Measurements from ENCODE around the gene AFF2. TPM values are rescaled to one million over a fixed set of nuclear protein-coding genes. Genes with fewer than 3 reads are reported as not detected.

AFF2 gene
- total and polyA plus RNA-seq, 5 experiments from 2014 or later, result 0.13 to 2.0 (median 0.24) TPM

- POLR2A ChIA-PET, result no interaction called here
- no peak for ATAC-seq
- Mint-ChIP-seq H3K27me3 (no peaks in the 10 kb centered on the region), H3K4me1 (peaks cover 0 to 3% (median 0%) of the 10 kb centered on the region in 4 donors), H3K27ac (no peak overlapping the region), H3K4me3 (no peak overlapping the region), H3K36me3 (peaks cover 2 to 18% (median 3%) of the 10 kb centered on the region in 3 donors), H3K9me3 (peaks cover 3 to 36% (median 14%) of the 10 kb centered on the region in 9 donors)
- DNase-seq, result no peak
These were observed 172.1 kb downstream of the AFF2 start for GRCh38 chrX:148672517-148672916.

GRCh38 chrX:148681605-148682004, 181.2 kb downstream of the AFF2 start:
- POLR2A ChIA-PET, result no interaction called here
- Mint-ChIP-seq H3K4me1 (peaks cover 0 to 3% (median 0%) of the 10 kb centered on the region in 4 donors), H3K9me3 (no peaks in the 10 kb centered on the region), H3K27me3 (no peaks in the 10 kb centered on the region), H3K4me3 (no peak overlapping the region), H3K36me3 (no peaks in the 10 kb centered on the region), H3K27ac (no peak overlapping the region)
- DNase-seq (no peak), ATAC-seq (no peak)

- Mint-ChIP-seq H3K9me3 (no peaks in the 10 kb centered on the region), H3K4me3 (no peak overlapping the region), H3K27ac (no peak overlapping the region), H3K4me1 (peaks cover 0 to 2% (median 0%) of the 10 kb centered on the region in 4 donors), H3K27me3 (no peaks in the 10 kb centered on the region), H3K36me3 (no peaks in the 10 kb centered on the region)
- POLR2A ChIA-PET, result no interaction called here
- no peak for ATAC-seq
- DNase-seq, result no peak
These were observed 181.8 kb downstream of the AFF2 start for GRCh38 chrX:148682206-148682605.

GRCh38 chrX:148691456-148691855, 191.0 kb downstream of the AFF2 start:
- DNase-seq (no peak), ATAC-seq (no peak)
- POLR2A ChIA-PET, result no interaction called here
- H3K9me3 Mint-ChIP-seq, result peaks cover 0 to 4% (median 0%) of the 10 kb centered on the region in 9 donors
- H3K4me1 Mint-ChIP-seq, result peaks cover 0 to 1% (median 0%) of the 10 kb centered on the region in 4 donors
- H3K27ac Mint-ChIP-seq, result no peak overlapping the region
- H3K27me3 Mint-ChIP-seq, result no peaks in the 10 kb centered on the region
- H3K36me3 Mint-ChIP-seq, result no peaks in the 10 kb centered on the region
- no peak overlapping the region for H3K4me3 Mint-ChIP-seq

- ATAC-seq (no peak), DNase-seq (no peak)
- no peak overlapping the region for H3K27ac Mint-ChIP-seq
- no peaks in the 10 kb centered on the region for H3K36me3 Mint-ChIP-seq
- H3K9me3 Mint-ChIP-seq, result peaks cover 0 to 4% (median 0%) of the 10 kb centered on the region in 9 donors
- no peak overlapping the region for H3K4me3 Mint-ChIP-seq
- no peaks in the 10 kb centered on the region for H3K4me1 Mint-ChIP-seq
- H3K27me3 Mint-ChIP-seq, result no peaks in the 10 kb centered on the region
- POLR2A ChIA-PET, result no interaction called here
These were observed 194.8 kb downstream of the AFF2 start for GRCh38 chrX:148695255-148695654.

GRCh38 chrX:148698221-148698620, 197.8 kb downstream of the AFF2 start:
- Mint-ChIP-seq H3K27ac (no peak overlapping the region), H3K4me3 (no peak overlapping the region), H3K9me3 (peaks cover 0 to 4% (median 0%) of the 10 kb centered on the region in 9 donors), H3K36me3 (no peaks in the 10 kb centered on the region), H3K27me3 (no peaks in the 10 kb centered on the region), H3K4me1 (no peaks in the 10 kb centered on the region)
- DNase-seq, result no peak
- ATAC-seq, result no peak
- POLR2A ChIA-PET, result no interaction called here

GRCh38 chrX:148700021-148700420, 199.6 kb downstream of the AFF2 start:
- DNase-seq, result no peak
- no peaks in the 10 kb centered on the region for H3K9me3 Mint-ChIP-seq
- no peaks in the 10 kb centered on the region for H3K4me1 Mint-ChIP-seq
- H3K27ac Mint-ChIP-seq, result peak overlapping the region in 1 of 10 donors; percentile 39
- no peak overlapping the region for H3K4me3 Mint-ChIP-seq
- POLR2A ChIA-PET, result no interaction called here
- ATAC-seq, result no peak
- H3K27me3 Mint-ChIP-seq, result no peaks in the 10 kb centered on the region
- no peaks in the 10 kb centered on the region for H3K36me3 Mint-ChIP-seq

GRCh38 chrX:148713981-148714380, 213.6 kb downstream of the AFF2 start:
- POLR2A ChIA-PET, result no interaction called here
- Mint-ChIP-seq H3K36me3 (no peaks in the 10 kb centered on the region), H3K4me1 (no peaks in the 10 kb centered on the region), H3K4me3 (no peak overlapping the region), H3K9me3 (no peaks in the 10 kb centered on the region), H3K27me3 (no peaks in the 10 kb centered on the region), H3K27ac (no peak overlapping the region)
- ATAC-seq, result no peak
- DNase-seq, result no peak

GRCh38 chrX:148715361-148715760, 214.9 kb downstream of the AFF2 start:
- H3K36me3 Mint-ChIP-seq, result no peaks in the 10 kb centered on the region

GRCh38 chrX:148722966-148723365, 222.5 kb downstream of the AFF2 start:
- Mint-ChIP-seq H3K27ac (no peak overlapping the region), H3K36me3 (no peaks in the 10 kb centered on the region), H3K9me3 (no peaks in the 10 kb centered on the region), H3K27me3 (no peaks in the 10 kb centered on the region), H3K4me1 (no peaks in the 10 kb centered on the region), H3K4me3 (no peak overlapping the region)
- ATAC-seq (no peak), DNase-seq (no peak)
- POLR2A ChIA-PET, result no interaction called here

More at GRCh38 chrX:148715361-148715760, 214.9 kb downstream of the AFF2 start:
- POLR2A ChIA-PET, result no interaction called here
- H3K4me1 Mint-ChIP-seq, result no peaks in the 10 kb centered on the region
- DNase-seq, result no peak
- no peak for ATAC-seq
- H3K27ac Mint-ChIP-seq, result no peak overlapping the region
- H3K9me3 Mint-ChIP-seq, result no peaks in the 10 kb centered on the region
- no peak overlapping the region for H3K4me3 Mint-ChIP-seq
- H3K27me3 Mint-ChIP-seq, result no peaks in the 10 kb centered on the region

- H3K4me3 Mint-ChIP-seq, result no peak overlapping the region
- POLR2A ChIA-PET, result no interaction called here
- no peak overlapping the region for H3K27ac Mint-ChIP-seq
- H3K4me1 Mint-ChIP-seq, result no peaks in the 10 kb centered on the region
- ATAC-seq (no peak), DNase-seq (no peak)
- H3K27me3 Mint-ChIP-seq, result no peaks in the 10 kb centered on the region
- H3K9me3 Mint-ChIP-seq, result no peaks in the 10 kb centered on the region
- no peaks in the 10 kb centered on the region for H3K36me3 Mint-ChIP-seq
These were observed 223.1 kb downstream of the AFF2 start for GRCh38 chrX:148723551-148723950.

GRCh38 chrX:148728901-148729300, 228.5 kb downstream of the AFF2 start:
- H3K4me3 Mint-ChIP-seq, result no peak overlapping the region
- POLR2A ChIA-PET, result no interaction called here
- H3K27me3 Mint-ChIP-seq, result no peaks in the 10 kb centered on the region
- DNase-seq, result no peak
- ATAC-seq, result no peak
- H3K9me3 Mint-ChIP-seq, result peaks cover 0 to 5% (median 0%) of the 10 kb centered on the region in 9 donors
- no peaks in the 10 kb centered on the region for H3K36me3 Mint-ChIP-seq
- no peaks in the 10 kb centered on the region for H3K4me1 Mint-ChIP-seq
- H3K27ac Mint-ChIP-seq, result no peak overlapping the region

- POLR2A ChIA-PET, result no interaction called here
- Mint-ChIP-seq H3K27me3 (no peaks in the 10 kb centered on the region), H3K4me3 (no peak overlapping the region), H3K36me3 (peaks cover 0 to 3% (median 0%) of the 10 kb centered on the region in 3 donors), H3K4me1 (no peaks in the 10 kb centered on the region), H3K27ac (no peak overlapping the region), H3K9me3 (peaks cover 0 to 5% (median 0%) of the 10 kb centered on the region in 9 donors)
- ATAC-seq (no peak), DNase-seq (no peak)
These were observed 232.3 kb downstream of the AFF2 start for GRCh38 chrX:148732743-148733142.

- H3K27ac Mint-ChIP-seq, result no peak overlapping the region
- no peak for DNase-seq
- ATAC-seq, result no peak
- peaks cover 0 to 6% (median 0%) of the 10 kb centered on the region in 3 donors for H3K36me3 Mint-ChIP-seq
- POLR2A ChIA-PET, result no interaction called here
- peaks cover 0 to 3% (median 0%) of the 10 kb centered on the region in 4 donors for H3K4me1 Mint-ChIP-seq
- H3K9me3 Mint-ChIP-seq, result peaks cover 0 to 2% (median 0%) of the 10 kb centered on the region in 9 donors
- H3K27me3 Mint-ChIP-seq, result no peaks in the 10 kb centered on the region
- no peak overlapping the region for H3K4me3 Mint-ChIP-seq
These were observed 241.0 kb downstream of the AFF2 start for GRCh38 chrX:148741441-148741840.
